Panc1 (cell line): ENCODE results near the gene LPP. TPM values are rescaled to one million over a fixed set of nuclear protein-coding genes. Genes with fewer than 3 reads are reported as not detected.
"Not testable (repeated sequence)": the region's sequence is repeated elsewhere in the genome, so short reads cannot be mapped to it uniquely, and the experiment has no call there.

Experiments used
- ATAC-seq: fragments of 200-7000 bp; cut with Tn5 transposase; 2 replicates; pipeline ENCODE4 v1.9.1; 2020; ENCODE audit warnings: mild to moderate bottlenecking, moderate library complexity
- BruUV-seq: library from RNA; stranded (reverse); fragments of 400-500 nt; replicated peaks from 2 replicates; lab custom pipeline; 2021; lab: Mats Ljungman, UMichigan
- CTCF ChIA-PET: fragments of 300-600 bp; sonication (Branson Sonifier 250); formaldehyde crosslinking; loops from one replicate; lab custom pipeline; 2022; ENCODE audit warnings: antibody characterized with exemption; lab: Charles Lee
- POLR2A ChIA-PET: fragments of 300-600 bp; sonication (Branson Sonifier 250); formaldehyde crosslinking; loops from one replicate; lab custom pipeline; 2022; ENCODE audit warnings: antibody characterized with exemption; lab: Charles Lee
- DNase-seq: peaks from one replicate; pipeline ENCODE4 v3.0.0-alpha.2; 2010; ENCODE audit warnings: low read depth, low spot score
- H3K27ac ChIP-seq: 2 replicates; pipeline ENCODE4 v1.5.1; 2011; ENCODE audit warnings: mild to moderate bottlenecking, low read length, inconsistent platforms
- H3K27me3 ChIP-seq: fragments of 200-500 bp; sonication (Bioruptor generic); 2 replicates; pipeline ENCODE4 v1.6.0; 2014; ENCODE audit warnings: low read length, inconsistent platforms; ENCODE audit not compliant: control insufficient read depth, insufficient read depth
- H3K36me3 ChIP-seq: fragments of 200-500 bp; sonication (Bioruptor generic); 2 replicates; pipeline ENCODE4 v1.5.1; 2014; ENCODE audit warnings: inconsistent platforms, mild to moderate bottlenecking, low read length, moderate library complexity; ENCODE audit not compliant: control insufficient read depth, insufficient read depth
- H3K4me1 ChIP-seq: 2 replicates; pipeline ENCODE4 v1.5.1; 2011; ENCODE audit warnings: inconsistent platforms, mild to moderate bottlenecking, low read length, moderate library complexity; ENCODE audit not compliant: control insufficient read depth, insufficient read depth
- H3K4me3 ChIP-seq, 2 experiments: 2 replicates each; pipeline ENCODE4 v1.5.1; 2011 to 2012; ENCODE audit warnings: low read depth in 2 of 2, low read length in 2 of 2, mild to moderate bottlenecking in 2 of 2, inconsistent platforms in 1 of 2, moderate library complexity in 1 of 2
- H3K9me3 ChIP-seq: fragments of 200-500 bp; sonication (Bioruptor generic); 2 replicates; pipeline ENCODE4 v1.5.1; 2014; ENCODE audit warnings: low read depth, mild to moderate bottlenecking, inconsistent platforms, low read length, moderate library complexity; ENCODE audit not compliant: control insufficient read depth, insufficient read depth
- CTCF ChIP-seq: fragments of 450-650 bp; IDR thresholded peaks from 2 replicates; pipeline ENCODE4 v1.5.1; 2017; ENCODE audit warnings: mild to moderate bottlenecking
- POLR2AphosphoS5 ChIP-seq: IDR thresholded peaks from 2 replicates; pipeline ENCODE4 v1.6.1; 2012; ENCODE audit warnings: mild to moderate bottlenecking, low read depth, low read length, moderate library complexity
- REST ChIP-seq, 2 experiments: IDR thresholded peaks; 2 replicates each; pipeline ENCODE4 v1.6.1; 2011 to 2012; ENCODE audit warnings: low read depth in 2 of 2, control low read depth in 1 of 2, low read length in 1 of 2, mild to moderate bottlenecking in 1 of 2, moderate library complexity in 1 of 2; ENCODE audit not compliant: insufficient read depth in 1 of 2
- SIN3A ChIP-seq: IDR thresholded peaks from 2 replicates; pipeline ENCODE4 v1.6.1; 2012; ENCODE audit warnings: low read depth, mild to moderate bottlenecking, low read length, moderate library complexity, borderline replicate concordance; ENCODE audit not compliant: insufficient read depth
- TCF7L2 ChIP-seq: IDR thresholded peaks from 2 replicates; pipeline ENCODE4 v1.6.1; 2011; ENCODE audit warnings: mild to moderate bottlenecking, low read depth, low read length, inconsistent platforms
- in situ Hi-C: cut with HindIII; loops from 2 replicates; pipeline ENCODE4 v1.10.0; 2016; ENCODE audit warnings: low sequenced_read_pairs, low pct_unique_long_range_greater_than_20kb
- intact Hi-C: fragments of 100-400 bp; cut with micrococcal nuclease; formaldehyde crosslinking; loops from one replicate; pipeline ENCODE4 v1.10.0; 2022; ENCODE audit not compliant: unreplicated experiment
- total RNA-seq: library from RNA; stranded (reverse); gene quantifications from one replicate; pipeline ENCODE4 v1.2.1, GENCODE V29; 2021; ENCODE audit not compliant: unreplicated experiment

The LPP gene
- total RNA-seq, 1 experiment from 2014 or later = 90.0 TPM

- no peak overlapping the region for H3K4me3 ChIP-seq
- no peaks in the 10 kb centered on the region; the same call in 1 of the 2 replicates for H3K36me3 ChIP-seq
- intact Hi-C loops = no loop called here
- H3K9me3 ChIP-seq = peaks cover 8% of the 10 kb centered on the region; the same call in 1 of the 2 replicates
- ChIA-PET POLR2A (no interaction called here), CTCF (no interaction called here)
- no TSS peak for BruUV-seq
- in situ Hi-C loops = no loop called here
- no peaks in the 10 kb centered on the region for H3K4me1 ChIP-seq
- ATAC-seq = no peak
- H3K27ac ChIP-seq = no peak overlapping the region
- no peak for TF ChIP-seq POLR2AphosphoS5
- no peak for TF ChIP-seq REST (IDR thresholded peaks at IDR 0.05; ENCODE audit: insufficient read depth in 1 of 2, low read depth in 2 of 2, low read length in 1 of 2)
- TF ChIP-seq SIN3A = no peak
- no peak for TF ChIP-seq TCF7L2
- no peak for TF ChIP-seq CTCF
- H3K27me3 ChIP-seq = no peaks in the 10 kb centered on the region
- DNase-seq = no peak
Observed at GRCh38 chr3:188608401-188608800, 454.4 kb downstream of the LPP start.

- H3K27ac ChIP-seq, H3K4me3 ChIP-seq, intact Hi-C loops, H3K9me3 ChIP-seq, CTCF ChIA-PET, in situ Hi-C loops, BruUV-seq, H3K27me3 ChIP-seq, H3K36me3 ChIP-seq, H3K4me1 ChIP-seq, DNase-seq, ATAC-seq, POLR2A ChIA-PET: not testable (repeated sequence)
Observed at GRCh38 chr3:188613721-188614120, 459.8 kb downstream of the LPP start.

- Histone ChIP-seq H3K9me3 (no peaks in the 10 kb centered on the region), H3K4me3 (no peak overlapping the region), H3K27ac (no peak overlapping the region), H3K36me3 (no peaks in the 10 kb centered on the region), H3K4me1 (no peaks in the 10 kb centered on the region), H3K27me3 (no peaks in the 10 kb centered on the region)
- DNase-seq = no peak
- no peak for ATAC-seq
- no TSS peak for BruUV-seq
- in situ Hi-C loops = no loop called here
- ChIA-PET POLR2A (no interaction called here), CTCF (no interaction called here)
- intact Hi-C loops = no loop called here
- no peak for TF ChIP-seq CTCF
- TF ChIP-seq REST (IDR thresholded peaks at IDR 0.05; ENCODE audit: insufficient read depth in 1 of 2, low read depth in 2 of 2, low read length in 1 of 2) = no peak
- TF ChIP-seq POLR2AphosphoS5 = no peak
- no peak for TF ChIP-seq TCF7L2
- TF ChIP-seq SIN3A = no peak
Observed at GRCh38 chr3:188617270-188617669, 463.3 kb downstream of the LPP start.
